Middle frontal gyrus (tissue), 1 donor: ENCODE data around the gene AIF1L.

Source experiments
- DNase-seq: peaks from one replicate; pipeline ENCODE4 v3.0.0-alpha.2; 2015; ENCODE audit warnings: low spot score; ENCODE audit errors: extremely low spot score

AIF1L gene

GRCh38 chr9:131076347-131077195, 19.8 kb upstream of the AIF1L start:
- DNase-seq = no peak

GRCh38 chr9:131078427-131079366, 17.6 kb upstream of the AIF1L start:
- DNase-seq = no peak

GRCh38 chr9:131080589-131080988, 15.7 kb upstream of the AIF1L start:
- DNase-seq = no peak

GRCh38 chr9:131081868-131082267, 14.5 kb upstream of the AIF1L start:
- no peak for DNase-seq

GRCh38 chr9:131082774-131083512, 13.4 kb upstream of the AIF1L start:
- no peak for DNase-seq

- no peak for DNase-seq
Observed at GRCh38 chr9:131084661-131085369, 11.5 kb upstream of the AIF1L start.

GRCh38 chr9:131085370-131086122, 10.8 kb upstream of the AIF1L start:
- DNase-seq = no peak

- no peak for DNase-seq
Observed at GRCh38 chr9:131087354-131087893, 8.9 kb upstream of the AIF1L start.

- no peak for DNase-seq
Observed at GRCh38 chr9:131090025-131090787, 6.1 kb upstream of the AIF1L start.

GRCh38 chr9:131091352-131091992, 4.9 kb upstream of the AIF1L start:
- no peak for DNase-seq

GRCh38 chr9:131092030-131092429, 4.3 kb upstream of the AIF1L start:
- no peak for DNase-seq

- no peak for DNase-seq
Observed at GRCh38 chr9:131092548-131093440, 3.5 kb upstream of the AIF1L start.

- no peak for DNase-seq
Observed at GRCh38 chr9:131094015-131094414, 2.3 kb upstream of the AIF1L start.

- no peak for DNase-seq
Observed at GRCh38 chr9:131094622-131095021, 1.7 kb upstream of the AIF1L start.

GRCh38 chr9:131095666-131096268, 564 bp upstream of the AIF1L start:
- no peak for DNase-seq

- DNase-seq = no peak
Observed at GRCh38 chr9:131097126-131097947, 1.0 kb downstream of the AIF1L start.
